Type B pancreatic cell (in vitro differentiated cells): Measurements from ENCODE around the gene TEAD3. TPM values are rescaled to one million over a fixed set of nuclear protein-coding genes. Genes with fewer than 3 reads are reported as not detected.
"Not testable (repeated sequence)": the region's sequence is repeated elsewhere in the genome, so short reads cannot be mapped to it uniquely, and the experiment has no call there.

Experiments
- DNase-seq: peaks from one replicate; pipeline ENCODE4 v3.0.0; 2021; ENCODE audit warnings: mixed read lengths; ENCODE audit not compliant: unreplicated experiment; ENCODE audit errors: extremely low spot score
- H3K27ac Mint-ChIP-seq: 2 replicates; pipeline ENCODE4 v1.8.0; 2021; ENCODE audit warnings: mild to moderate bottlenecking, mixed read lengths
- H3K27me3 Mint-ChIP-seq: 2 replicates; pipeline ENCODE4 v1.8.0; 2021; ENCODE audit warnings: mixed read lengths
- H3K36me3 Mint-ChIP-seq: 2 replicates; pipeline ENCODE4 v1.8.0; 2021; ENCODE audit warnings: mixed read lengths
- H3K4me1 Mint-ChIP-seq: one replicate; pipeline ENCODE4 v1.8.0; 2021; ENCODE audit warnings: mixed read lengths; ENCODE audit not compliant: unreplicated experiment
- H3K4me3 Mint-ChIP-seq: 2 replicates; pipeline ENCODE4 v1.8.0; 2021; ENCODE audit warnings: mild to moderate bottlenecking, mixed read lengths
- H3K9me3 Mint-ChIP-seq: 2 replicates; pipeline ENCODE4 v1.8.0; 2021; ENCODE audit warnings: mixed read lengths
- CTCF ChIP-seq: fragments of 200-600 bp; sonication (generic); conservative IDR thresholded peaks from 2 replicates; pipeline ENCODE4 v1.5.0; 2021; ENCODE audit warnings: antibody characterized with exemption, mild to moderate bottlenecking
- total RNA-seq: library from RNA; stranded (reverse); gene quantifications from 2 replicates; pipeline ENCODE4 v1.2.1, GENCODE V29; 2021; ENCODE audit warnings: low replicate concordance

Gene TEAD3
- total RNA-seq, 1 donor from 2014 or later = 49.8 TPM

GRCh38 chr6:35435074-35435837 lies 61.6 kb downstream of the TEAD3 start:
- Mint-ChIP-seq H3K4me1 (no peaks in the 10 kb centered on the region), H3K27me3 (no peaks in the 10 kb centered on the region), H3K27ac (no peak overlapping the region), H3K9me3 (no peaks in the 10 kb centered on the region), H3K4me3 (no peak overlapping the region), H3K36me3 (no peaks in the 10 kb centered on the region)
- TF ChIP-seq CTCF = no peak
- no peak for DNase-seq

GRCh38 chr6:35432702-35433101 lies 64.2 kb downstream of the TEAD3 start:
- H3K27me3 Mint-ChIP-seq, H3K27ac Mint-ChIP-seq, H3K4me3 Mint-ChIP-seq, H3K36me3 Mint-ChIP-seq, H3K9me3 Mint-ChIP-seq, DNase-seq, H3K4me1 Mint-ChIP-seq: not testable (repeated sequence)

GRCh38 chr6:35432291-35432690 lies 64.6 kb downstream of the TEAD3 start:
- no peak for TF ChIP-seq CTCF
- no peak for DNase-seq
- Mint-ChIP-seq H3K9me3 (no peaks in the 10 kb centered on the region), H3K27ac (no peak overlapping the region), H3K4me1 (no peaks in the 10 kb centered on the region), H3K27me3 (no peaks in the 10 kb centered on the region), H3K36me3 (peaks cover 7% of the 10 kb centered on the region), H3K4me3 (no peak overlapping the region)

GRCh38 chr6:35429463-35429862 lies 67.4 kb downstream of the TEAD3 start:
- H3K4me3 Mint-ChIP-seq = no peak overlapping the region
- H3K27ac Mint-ChIP-seq = no peak overlapping the region
- H3K4me1 Mint-ChIP-seq = no peaks in the 10 kb centered on the region
- no peaks in the 10 kb centered on the region for H3K27me3 Mint-ChIP-seq
- H3K9me3 Mint-ChIP-seq = no peaks in the 10 kb centered on the region
- TF ChIP-seq CTCF = no peak
- no peak for DNase-seq
- H3K36me3 Mint-ChIP-seq = peaks cover 7% of the 10 kb centered on the region

GRCh38 chr6:35428421-35429149 lies 68.3 kb downstream of the TEAD3 start:
- peaks cover 7% of the 10 kb centered on the region for H3K36me3 Mint-ChIP-seq
- H3K27ac Mint-ChIP-seq = no peak overlapping the region
- no peak for TF ChIP-seq CTCF
- DNase-seq = no peak
- no peaks in the 10 kb centered on the region for H3K27me3 Mint-ChIP-seq
- H3K4me1 Mint-ChIP-seq = no peaks in the 10 kb centered on the region
- H3K4me3 Mint-ChIP-seq = no peak overlapping the region
- no peaks in the 10 kb centered on the region for H3K9me3 Mint-ChIP-seq

GRCh38 chr6:35427851-35428321 lies 69.0 kb downstream of the TEAD3 start:
- H3K4me1 Mint-ChIP-seq = no peaks in the 10 kb centered on the region
- no peak for DNase-seq
- TF ChIP-seq CTCF = no peak
- no peaks in the 10 kb centered on the region for H3K27me3 Mint-ChIP-seq
- no peak overlapping the region for H3K4me3 Mint-ChIP-seq
- no peaks in the 10 kb centered on the region for H3K9me3 Mint-ChIP-seq
- H3K27ac Mint-ChIP-seq = no peak overlapping the region
- H3K36me3 Mint-ChIP-seq = peaks cover 7% of the 10 kb centered on the region
